ENCODE data around the gene GTF2I.
"Not testable (repeated sequence)": the region's sequence is repeated elsewhere in the genome, so short reads cannot be mapped to it uniquely, and the experiment has no call there.

Gene GTF2I

GRCh38 chr7:74657692-74658177, at the start of gene GTF2I:
TSS of gene GTF2I (plus strand) at chr7:74657718. CDS start at chr7:74689129, 31,411 bp downstream.
- DNase-seq, result peak in 2 of 4 experiments; percentile 43 to 49

GRCh38 chr7:74612015-74612829, 45.3 kb upstream of the GTF2I start:
- no peak for DNase-seq

GRCh38 chr7:74615933-74616780, 41.4 kb upstream of the GTF2I start:
- no peak for DNase-seq

GRCh38 chr7:74617180-74617744, 40.3 kb upstream of the GTF2I start:
- no peak for DNase-seq

GRCh38 chr7:74619235-74619860, 38.2 kb upstream of the GTF2I start:
- no peak for DNase-seq

- no peak for DNase-seq
These were observed 35.2 kb upstream of the GTF2I start for GRCh38 chr7:74622228-74622749.

- DNase-seq, result no peak
These were observed 34.4 kb upstream of the GTF2I start for GRCh38 chr7:74623135-74623534.

- no peak for DNase-seq
These were observed 32.1 kb upstream of the GTF2I start for GRCh38 chr7:74625446-74625845.

GRCh38 chr7:74627661-74628411, 29.7 kb upstream of the GTF2I start:
- DNase-seq, result no peak

GRCh38 chr7:74632505-74632904, 25.0 kb upstream of the GTF2I start:
- DNase-seq, result no peak

GRCh38 chr7:74633451-74633921, 24.0 kb upstream of the GTF2I start:
- no peak for DNase-seq

- no peak for DNase-seq
These were observed 19.8 kb upstream of the GTF2I start for GRCh38 chr7:74637745-74638144.

GRCh38 chr7:74650055-74650454, 7.5 kb upstream of the GTF2I start:
- DNase-seq, result peak; percentile 29 to 59 (median 39)

GRCh38 chr7:74650493-74651132, 6.9 kb upstream of the GTF2I start:
- DNase-seq, result not testable (repeated sequence)

- DNase-seq, result not testable (repeated sequence)
These were observed 6.4 kb upstream of the GTF2I start for GRCh38 chr7:74651133-74651504.

GRCh38 chr7:74653686-74654181, 3.8 kb upstream of the GTF2I start:
- no peak for DNase-seq

GRCh38 chr7:74654811-74655210, 2.7 kb upstream of the GTF2I start:
- no peak for DNase-seq

GRCh38 chr7:74655324-74655723, 2.2 kb upstream of the GTF2I start:
- no peak for DNase-seq

- no peak for DNase-seq
These were observed 1.6 kb upstream of the GTF2I start for GRCh38 chr7:74655768-74656440.

- DNase-seq, result no peak
These were observed 1.1 kb upstream of the GTF2I start for GRCh38 chr7:74656441-74656836.
